Measurements from ENCODE around the gene PPP6R2. TPM values are rescaled to one million over a fixed set of nuclear protein-coding genes. Genes with fewer than 3 reads are reported as not detected.

Gene PPP6R2
- total and polyA plus RNA-seq, 2 of the 8 experiments (the other 6 are each of a cell fraction or from before 2014, with no cell fraction given), result 25.0 to 32.2 TPM

GRCh38 chr22:50467773-50468440 is 124.8 kb downstream of the PPP6R2 start:
- no peak overlapping the region for H4K91ac ChIP-seq (replicated peaks; ENCODE audit: insufficient read length, low read length)
- FAIRE-seq (no peak), DNase-seq (ENCODE audit: low read depth in 1 of 2, low spot score in 2 of 2) (no peak)
- no peak overlapping the region for H4K5ac ChIP-seq (ENCODE audit: insufficient read length, low read depth, low read length)
- no peak overlapping the region for H3K14ac ChIP-seq (ENCODE audit: insufficient read length)
- peaks cover 31 to 54% of the 10 kb centered on the region in 2 experiments for H4K20me1 ChIP-seq (replicated peaks in 1 of 2; ENCODE audit: control insufficient read depth in 1 of 2, insufficient read depth in 2 of 2, low read length in 2 of 2)
- H3K4ac ChIP-seq (replicated peaks; ENCODE audit: insufficient read length, low read depth, low read length), result no peak overlapping the region
- no peaks in the 10 kb centered on the region for H3K27me3 ChIP-seq (replicated peaks in 1 of 4; ENCODE audit: control insufficient read depth in 3 of 4, extremely low read depth in 1 of 4, insufficient read depth in 3 of 4, low read length in 3 of 4)
- ChIA-PET CTCF (ENCODE audit: partially characterized antibody) (interaction anchor here (0.8 to 9.1 kb wide), 7 partner anchors 11 to 68 kb away, joined by 3 to 60 read pairs (median 3); partner anchors contain the start of gene SCO2), POLR2A (ENCODE audit: partially characterized antibody) (interaction anchor here (1.1 to 3.0 kb wide), 6 partner anchors 9 to 75 kb away, joined by 3 to 9 read pairs (median 5); no protein-coding TSS in a partner anchor)
- H2BK12ac ChIP-seq (ENCODE audit: low read depth, low read length), result no peak overlapping the region
- peaks cover 0 to 13% (median 9%) of the 10 kb centered on the region in 4 experiments; a peak in 6 of 7 replicates for H3K4me1 ChIP-seq (replicated peaks in 1 of 4; ENCODE audit: control insufficient read depth in 3 of 4, insufficient read depth in 4 of 4, low read length in 3 of 4)
- 94% methylated on average over 7 of the region's 22 CpGs; no CpG with 5 or more reads in 1 of the 2 experiments for WGBS, 2 experiments (ENCODE audit: extremely low coverage in 1 of 2, insufficient coverage in 1 of 2, insufficient read length in 1 of 2, insufficient replicate concordance in 2 of 2, low coverage in 1 of 2, low lambda C conversion rate in 2 of 2, missing lambda C conversion rate in 1 of 2)
- H2BK20ac ChIP-seq (ENCODE audit: low read length), result no peak overlapping the region
- no peak overlapping the region for H3K9ac ChIP-seq (replicated peaks in 1 of 4; ENCODE audit: extremely low read depth in 1 of 4, low read depth in 3 of 4, low read length in 3 of 4)
- H3K79me2 ChIP-seq (ENCODE audit: control insufficient read depth in 1 of 2, insufficient read depth in 2 of 2, low read length in 2 of 2), result peaks cover 0 to 45% of the 10 kb centered on the region in 2 experiments; a peak in 3 of 4 replicates
- no peak overlapping the region; the same call in 1 of the 2 replicates for H2BK5ac ChIP-seq (ENCODE audit: low read depth, low read length)
- peak overlapping the region; percentile 63; the same call in 1 of the 2 replicates for H4K8ac ChIP-seq (ENCODE audit: extremely low read depth, insufficient read depth, low read length)
- H3K18ac ChIP-seq (ENCODE audit: extremely low read depth, low read length), result no peak overlapping the region
- peaks cover 23 to 46% (median 38%) of the 10 kb centered on the region in 4 experiments for H3K36me3 ChIP-seq (ENCODE audit: control insufficient read depth in 2 of 4, insufficient read depth in 4 of 4, low read length in 3 of 4)
- H2AK5ac ChIP-seq (ENCODE audit: low read depth, low read length), result no peak overlapping the region
- H3K4me2 ChIP-seq (ENCODE audit: insufficient read depth in 1 of 2, low read depth in 2 of 2, low read length in 2 of 2), result no peak overlapping the region
- H3K9me3 ChIP-seq (ENCODE audit: insufficient read depth in 2 of 2, low read depth in 1 of 2, low read length in 1 of 2), result no peaks in the 10 kb centered on the region
- no peaks in the 10 kb centered on the region; the same call in 1 of the 2 replicates for H3K23me2 ChIP-seq (ENCODE audit: low read depth, low read length)
- H3K79me1 ChIP-seq (ENCODE audit: low read depth, low read length), result peaks cover 27% of the 10 kb centered on the region
- H3K4me3 ChIP-seq (ENCODE audit: extremely low read depth in 1 of 4, insufficient read depth in 2 of 4, low read depth in 3 of 4, low read length in 4 of 4), result no peak overlapping the region
- no peak overlapping the region for H2BK120ac ChIP-seq (replicated peaks; ENCODE audit: low read depth, low read length)
- no peak overlapping the region for H2BK15ac ChIP-seq (ENCODE audit: low read length)
- TF ChIP-seq CEBPB (IDR thresholded peaks at IDR 0.05; ENCODE audit: low read depth, low read length) (no peak), GABPA (IDR thresholded peaks at IDR 0.05; ENCODE audit: borderline replicate concordance, insufficient read depth, low read length) (no peak), JUND (IDR thresholded peaks at IDR 0.05; ENCODE audit: low read length) (no peak), SP4 (IDR thresholded peaks at IDR 0.05; ENCODE audit: low read length) (no peak), EZH2 (IDR thresholded peaks at IDR 0.05; ENCODE audit: low read depth, low read length, severe bottlenecking) (no peak)
- no peak overlapping the region for H3K27ac ChIP-seq (ENCODE audit: low read depth, low read length)
- no peak overlapping the region for H2AFZ ChIP-seq (ENCODE audit: low read length)
- no peak overlapping the region for H3K56ac ChIP-seq (replicated peaks; ENCODE audit: insufficient read length, low read depth, low read length)
- H3K23ac ChIP-seq (ENCODE audit: insufficient read length), result no peak overlapping the region
